GM23338 (cell line): Measurements from ENCODE around the gene AANAT. TPM values are rescaled to one million over a fixed set of nuclear protein-coding genes. Genes with fewer than 3 reads are reported as not detected.

ENCODE experiments used
- ATAC-seq: fragments of 200-7000 bp; cut with Tn5 transposase; 3 replicates; pipeline ENCODE4 v1.9.1; 2020
- DNase-seq: peaks from one replicate; pipeline ENCODE4 v3.0.0-alpha.2; 2015; ENCODE audit warnings: low spot score
- H2AFZ ChIP-seq: fragments of 200-600 bp; sonication (generic); 2 replicates; pipeline ENCODE4 v1.8.0; 2016; ENCODE audit warnings: antibody characterized with exemption, mild to moderate bottlenecking, moderate library complexity
- H3F3A ChIP-seq: fragments of 200-600 bp; sonication (generic); replicated peaks from 2 replicates; pipeline ENCODE4 v1.8.0; 2017; ENCODE audit warnings: antibody characterized with exemption, mixed run types, low read depth
- H3K27ac ChIP-seq: fragments of 200-600 bp; sonication (generic); 2 replicates; pipeline ENCODE4 v1.6.1; 2016; ENCODE audit warnings: low read depth
- H3K27me3 ChIP-seq: fragments of 200-600 bp; sonication (generic); 2 replicates; pipeline ENCODE4 v1.8.0; 2016; ENCODE audit warnings: mild to moderate bottlenecking, mixed run types, moderate library complexity; ENCODE audit not compliant: insufficient read depth
- H3K36me3 ChIP-seq: fragments of 200-600 bp; sonication (generic); 2 replicates; pipeline ENCODE4 v1.8.0; 2016; ENCODE audit warnings: mild to moderate bottlenecking; ENCODE audit not compliant: insufficient read depth
- H3K4me1 ChIP-seq: fragments of 200-600 bp; sonication (generic); 2 replicates; pipeline ENCODE4 v1.8.0; 2016; ENCODE audit warnings: mild to moderate bottlenecking, moderate library complexity; ENCODE audit not compliant: insufficient read depth
- H3K4me2 ChIP-seq: fragments of 200-600 bp; sonication (generic); 2 replicates; pipeline ENCODE4 v1.7.1; 2017; ENCODE audit warnings: mixed run types
- H3K4me3 ChIP-seq: fragments of 200-600 bp; sonication (generic); 2 replicates; pipeline ENCODE4 v1.6.1; 2016; ENCODE audit warnings: mixed run types
- H3K79me2 ChIP-seq: fragments of 200-600 bp; sonication (generic); replicated peaks from 2 replicates; pipeline ENCODE4 v1.8.0; 2017; ENCODE audit warnings: mild to moderate bottlenecking; ENCODE audit not compliant: insufficient read depth
- H3K9me2 ChIP-seq: fragments of 200-600 bp; sonication (generic); 2 replicates; pipeline ENCODE4 v1.8.0; 2017; ENCODE audit not compliant: insufficient read depth
- H4K20me1 ChIP-seq: fragments of 200-600 bp; sonication (generic); replicated peaks from 2 replicates; pipeline ENCODE4 v1.8.0; 2017; ENCODE audit warnings: mild to moderate bottlenecking; ENCODE audit not compliant: insufficient read depth
- H3K27ac Mint-ChIP-seq: 2 replicates; pipeline ENCODE4 v1.8.0; 2020; ENCODE audit warnings: inconsistent platforms, mild to moderate bottlenecking, moderate library complexity, mixed read lengths
- H3K27me3 Mint-ChIP-seq: 3 replicates; pipeline ENCODE4 v1.8.0; 2022; ENCODE audit warnings: low read depth, mild to moderate bottlenecking, moderate library complexity, mixed read lengths, inconsistent platforms; ENCODE audit not compliant: insufficient read depth, poor library complexity
- H3K36me3 Mint-ChIP-seq: 3 replicates; pipeline ENCODE4 v1.8.0; 2021; ENCODE audit warnings: low read depth, mild to moderate bottlenecking, inconsistent platforms, moderate library complexity, mixed read lengths
- H3K4me1 Mint-ChIP-seq: 3 replicates; pipeline ENCODE4 v1.8.0; 2020; ENCODE audit warnings: mild to moderate bottlenecking, inconsistent platforms, mixed read lengths
- H3K4me3 Mint-ChIP-seq: 3 replicates; pipeline ENCODE4 v1.8.0; 2021; ENCODE audit warnings: moderate library complexity, mild to moderate bottlenecking, inconsistent platforms, mixed read lengths
- H3K9me3 Mint-ChIP-seq: 3 replicates; pipeline ENCODE4 v1.8.0; 2020; ENCODE audit warnings: moderate library complexity, mild to moderate bottlenecking, inconsistent platforms, mixed read lengths
- CREB1 ChIP-seq: fragments of 250-450 bp; sonication (Bioruptor Pico); IDR thresholded peaks from 2 replicates; pipeline ENCODE4 v1.5.0; 2020; ENCODE audit warnings: low read depth, mild to moderate bottlenecking, moderate library complexity
- CTCF ChIP-seq, 2 experiments: fragments of 200-600 bp in 1 of 2; sonication (generic) in 1 of 2; conservative IDR thresholded peaks; 2 replicates each; pipeline versions ENCODE4 v1.5.1 to v1.6.1; 2016 to 2017; ENCODE audit warnings: antibody characterized with exemption in 2 of 2, low read depth in 2 of 2, mild to moderate bottlenecking in 2 of 2, moderate library complexity in 1 of 2
- JUNB ChIP-seq: IDR thresholded peaks from one replicate; pipeline ENCODE4 v1.6.1; 2016; ENCODE audit warnings: antibody characterized with exemption; ENCODE audit not compliant: unreplicated experiment
- STAT1 ChIP-seq: IDR thresholded peaks from one replicate; pipeline ENCODE4 v1.6.1; 2016; ENCODE audit warnings: antibody characterized with exemption; ENCODE audit not compliant: unreplicated experiment
- ZNF114 ChIP-seq: fragments of 250-450 bp; sonication (Bioruptor Pico); IDR thresholded peaks from 2 replicates; pipeline ENCODE4 v1.5.0; 2020; ENCODE audit warnings: mild to moderate bottlenecking, moderate library complexity
- ZNF462 ChIP-seq: fragments of 250-450 bp; sonication (Bioruptor Pico); IDR thresholded peaks from 2 replicates; pipeline ENCODE4 v1.5.0; 2020; ENCODE audit warnings: mild to moderate bottlenecking, moderate library complexity
- polyA plus RNA-seq: library from polyadenylated mRNA; unstranded; fragments of >200 nt; fragmentation: Nextera tagmentation; extraction: Ambion mirVana; gene quantifications from 2 replicates; pipeline ENCODE4 v1.2.1, GENCODE V29; 2016
- total RNA-seq: library from RNA; depleted of rRNA; stranded (reverse); fragments of >200 nt; shearing (Covaris generic); gene quantifications from 2 replicates; pipeline ENCODE4 v1.2.3, GENCODE V29; 2014

Gene AANAT
- total and polyA plus RNA-seq, 2 experiments from 2014 or later, result 0.28 to 1.0 TPM

- TF ChIP-seq ZNF462 (CRISPR knock-in tag) (no peak), STAT1 (no peak), ZNF114 (CRISPR knock-in tag) (no peak), CREB1 (no peak), JUNB (no peak)
Observed at GRCh38 chr17:76461765-76462555, 5.4 kb upstream of the AANAT start (continued).

GRCh38 chr17:76462556-76463290 is 4.7 kb upstream of the AANAT start:
- H3K79me2 ChIP-seq, result no peaks in the 10 kb centered on the region
- H3K27me3 ChIP-seq, result no peaks in the 10 kb centered on the region
- H2AFZ ChIP-seq, result 0 out of 2 replicates have a peak overlapping the region, but pooled peaks have one; percentile 59
- Mint-ChIP-seq H3K36me3 (no peaks in the 10 kb centered on the region), H3K4me1 (peaks cover 29% of the 10 kb centered on the region; the same call in 2 of the 3 replicates), H3K4me3 (no peak overlapping the region), H3K27me3 (peaks cover 10% of the 10 kb centered on the region), H3K27ac (no peak overlapping the region), H3K9me3 (no peaks in the 10 kb centered on the region)
- H3K4me3 ChIP-seq, result no peak overlapping the region
- no peaks in the 10 kb centered on the region for H3K9me2 ChIP-seq
- TF ChIP-seq JUNB (no peak), STAT1 (no peak), CTCF (conservative IDR thresholded peaks at IDR 0.05; ENCODE audit: low read depth in 2 of 2) (peak in 1 of 2 experiments; percentile 20; a peak in 1 of 4 replicates)
- DNase-seq (no peak), ATAC-seq (no peak)
- no peaks in the 10 kb centered on the region for H3K36me3 ChIP-seq
- no peak overlapping the region for H3K27ac ChIP-seq
- H3F3A ChIP-seq, result 0 out of 2 replicates have a peak, but pooled peaks cover 6% of the 10 kb centered on the region
- no peak overlapping the region for H3K4me2 ChIP-seq
- H3K4me1 ChIP-seq, result peaks cover 15% of the 10 kb centered on the region
- H4K20me1 ChIP-seq, result no peaks in the 10 kb centered on the region
